ENCODE results near the gene TIMP2. TPM values are rescaled to one million over a fixed set of nuclear protein-coding genes. Genes with fewer than 3 reads are reported as not detected.

The TIMP2 gene
- total RNA-seq, 1 experiment from 2014 or later = 24.8 TPM

GRCh38 chr17:78933025-78933958 lies 8.1 kb upstream of the TIMP2 start:
- no peaks in the 10 kb centered on the region for H3K9me3 Mint-ChIP-seq (ENCODE audit: unreplicated experiment)
- H3K36me3 Mint-ChIP-seq (ENCODE audit: insufficient read depth, unreplicated experiment) = no peaks in the 10 kb centered on the region
- peaks cover 28% of the 10 kb centered on the region for H3K4me1 Mint-ChIP-seq (ENCODE audit: insufficient read depth, unreplicated experiment)
- ChIA-PET CTCF (interaction anchor here (0.6 to 1.6 kb wide), 4 partner anchors 38 to 1422 kb away, joined by 3 to 4 read pairs (median 4); no protein-coding TSS in a partner anchor), POLR2A (interaction anchor here (0.9 to 2.0 kb wide), 9 partner anchors 10 to 198 kb away, joined by 3 to 14 read pairs (median 7); partner anchors contain the start of genes CEP295NL, TIMP2 and USP36)
- H3K27ac Mint-ChIP-seq (ENCODE audit: low read depth, unreplicated experiment) = peak overlapping the region; percentile 93
- peak overlapping the region; percentile 10 for H3K4me3 Mint-ChIP-seq (ENCODE audit: unreplicated experiment)
- DNase-seq (ENCODE audit: unreplicated experiment) = peak; percentile 95
- BruUV-seq (replicated peaks) = no TSS peak
- no peaks in the 10 kb centered on the region for H3K27me3 Mint-ChIP-seq (ENCODE audit: insufficient read depth, unreplicated experiment)
- TF ChIP-seq CTCF (IDR thresholded peaks at IDR 0.05; ENCODE audit: unreplicated experiment) = no peak
- intact Hi-C loops (cut with micrococcal nuclease) = no loop called here

- Mint-ChIP-seq H3K36me3 (ENCODE audit: insufficient read depth, unreplicated experiment) (no peaks in the 10 kb centered on the region), H3K27me3 (ENCODE audit: insufficient read depth, unreplicated experiment) (no peaks in the 10 kb centered on the region), H3K9me3 (ENCODE audit: unreplicated experiment) (no peaks in the 10 kb centered on the region), H3K27ac (ENCODE audit: low read depth, unreplicated experiment) (no peak overlapping the region), H3K4me3 (ENCODE audit: unreplicated experiment) (no peak overlapping the region), H3K4me1 (ENCODE audit: insufficient read depth, unreplicated experiment) (peaks cover 20% of the 10 kb centered on the region)
- CTCF ChIA-PET = interaction anchor here (0.7 kb wide), 1 partner anchor 1247 kb away, joined by 5 read pairs; no protein-coding TSS in a partner anchor
- DNase-seq (ENCODE audit: unreplicated experiment) = no peak
- POLR2A ChIA-PET = interaction anchor here (0.6 kb wide), 1 partner anchor 130 kb away, joined by 3 read pairs; no protein-coding TSS in a partner anchor
- no TSS peak for BruUV-seq (replicated peaks)
- intact Hi-C loops (cut with micrococcal nuclease) = no loop called here
- no peak for TF ChIP-seq CTCF (IDR thresholded peaks at IDR 0.05; ENCODE audit: unreplicated experiment)
Observed at GRCh38 chr17:78929908-78930775, 5.0 kb upstream of the TIMP2 start.

- no TSS peak for BruUV-seq (replicated peaks)
- CTCF ChIA-PET = no interaction called here
- POLR2A ChIA-PET = no interaction called here
- intact Hi-C loops (cut with micrococcal nuclease) = no loop called here
- no peak for DNase-seq (ENCODE audit: unreplicated experiment)
- Mint-ChIP-seq H3K27ac (ENCODE audit: low read depth, unreplicated experiment) (no peak overlapping the region), H3K36me3 (ENCODE audit: insufficient read depth, unreplicated experiment) (no peaks in the 10 kb centered on the region), H3K4me1 (ENCODE audit: insufficient read depth, unreplicated experiment) (peaks cover 7% of the 10 kb centered on the region), H3K4me3 (ENCODE audit: unreplicated experiment) (peak overlapping the region; percentile 73), H3K9me3 (ENCODE audit: unreplicated experiment) (no peaks in the 10 kb centered on the region), H3K27me3 (ENCODE audit: insufficient read depth, unreplicated experiment) (no peaks in the 10 kb centered on the region)
- TF ChIP-seq CTCF (IDR thresholded peaks at IDR 0.05; ENCODE audit: unreplicated experiment) = no peak
Observed at GRCh38 chr17:78925662-78926555, 722 bp upstream of the TIMP2 start.

Data from MCF 10A (cell line).